Measurements from ENCODE around the gene SCN9A.

SCN9A gene

DNA sequence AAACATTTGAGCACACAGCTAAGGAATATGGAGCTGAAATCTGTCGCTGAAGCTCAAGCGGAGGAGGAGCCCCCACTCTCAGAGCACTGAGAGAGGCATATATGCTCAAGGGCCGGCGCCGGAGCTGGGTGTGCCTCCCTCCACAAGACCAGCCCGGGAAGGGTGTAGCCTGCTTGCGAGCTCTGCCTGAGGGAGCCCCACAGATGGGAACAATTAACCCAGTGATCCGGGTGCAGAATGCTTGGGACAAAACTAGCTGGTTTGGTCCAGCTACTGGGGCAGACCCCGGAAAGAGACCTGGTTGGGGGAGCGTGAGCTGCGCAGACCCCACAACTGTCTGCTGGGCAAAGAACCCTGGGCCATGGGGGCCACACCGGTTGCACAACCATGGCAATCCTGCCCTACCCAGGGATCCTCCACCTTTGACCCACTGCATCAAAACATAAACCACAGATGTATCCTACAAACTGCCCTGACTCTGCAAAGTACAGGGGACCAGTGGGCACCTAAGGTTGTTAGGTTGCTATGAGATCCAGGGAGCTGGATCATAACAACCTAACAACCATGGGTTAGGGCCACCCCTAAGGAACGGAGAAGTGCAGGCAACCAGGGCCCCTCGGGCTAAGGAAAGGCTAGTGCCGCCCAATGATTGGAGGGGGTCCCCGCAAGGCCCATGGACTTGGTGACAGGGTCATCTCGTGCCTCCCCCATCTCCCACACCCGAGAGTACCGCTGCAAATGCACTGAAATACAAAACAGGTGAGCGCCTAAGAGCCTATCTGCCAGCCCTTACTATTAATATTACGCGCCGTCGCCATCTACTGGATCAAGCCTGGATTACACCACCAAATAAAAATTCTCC lies 194.6 kb downstream of the SCN9A start:
- H3K27ac ChIP-seq (ENCODE audit: low read depth, low read length): no peak overlapping the region
- no peaks in the 10 kb centered on the region for H3K9me3 ChIP-seq (ENCODE audit: control insufficient read depth, insufficient read depth, low read length)
- no peak overlapping the region for H3K4me2 ChIP-seq (ENCODE audit: low read length)
- H3K27me3 ChIP-seq (ENCODE audit: control insufficient read depth, low read length): peaks cover 3% of the 10 kb centered on the region; the same call in 1 of the 2 replicates
- no peak overlapping the region for H3K4me3 ChIP-seq (ENCODE audit: low read length)
- H3F3A ChIP-seq (ENCODE audit: control insufficient read depth, insufficient read depth): no peaks in the 10 kb centered on the region
- H3K79me2 ChIP-seq (ENCODE audit: control insufficient read depth, low read length): no peaks in the 10 kb centered on the region
- H4K20me1 ChIP-seq (ENCODE audit: control insufficient read depth, insufficient read depth, low read depth, low read length): no peaks in the 10 kb centered on the region
- H3K9me2 ChIP-seq (replicated peaks; ENCODE audit: control insufficient read depth, low read length): no peaks in the 10 kb centered on the region
- H3K36me3 ChIP-seq (ENCODE audit: control insufficient read depth, low read length): no peaks in the 10 kb centered on the region
- H3K4me1 ChIP-seq (ENCODE audit: control insufficient read depth, low read length): no peaks in the 10 kb centered on the region
- TF ChIP-seq CTCF (IDR thresholded peaks at IDR 0.05; ENCODE audit: low read depth, low read length, poor library complexity, severe bottlenecking) (peak; percentile 71), EZH2phosphoT487 (IDR thresholded peaks at IDR 0.05; ENCODE audit: borderline replicate concordance, low read length) (no peak)

DNA sequence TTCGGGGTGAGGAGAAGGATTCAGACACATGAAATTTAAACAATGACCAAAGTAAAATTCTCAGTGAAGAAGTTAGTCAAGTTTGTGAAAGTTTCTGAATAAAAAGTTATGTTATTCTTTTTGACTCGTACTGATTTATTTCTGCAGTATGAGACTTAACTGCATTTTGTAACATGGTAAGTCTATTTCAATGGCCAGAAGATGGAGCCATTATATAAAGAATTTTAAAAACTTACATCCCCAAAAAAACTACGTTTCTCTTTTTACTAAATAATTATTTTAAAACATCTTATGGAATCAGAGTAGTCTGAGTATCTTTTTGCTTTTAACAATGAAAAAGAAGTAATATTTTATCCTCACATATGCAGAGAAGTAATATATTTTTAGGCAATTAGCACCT lies 196.5 kb downstream of the SCN9A start:
- Histone ChIP-seq H3K9me2 (replicated peaks; ENCODE audit: control insufficient read depth, low read length) (no peaks in the 10 kb centered on the region), H3K9me3 (ENCODE audit: control insufficient read depth, insufficient read depth, low read length) (no peaks in the 10 kb centered on the region), H3F3A (ENCODE audit: control insufficient read depth, insufficient read depth) (no peaks in the 10 kb centered on the region), H3K36me3 (ENCODE audit: control insufficient read depth, low read length) (no peaks in the 10 kb centered on the region), H4K20me1 (ENCODE audit: control insufficient read depth, insufficient read depth, low read depth, low read length) (no peaks in the 10 kb centered on the region), H3K4me1 (ENCODE audit: control insufficient read depth, low read length) (no peaks in the 10 kb centered on the region), H3K4me3 (ENCODE audit: low read length) (no peak overlapping the region), H3K79me2 (ENCODE audit: control insufficient read depth, low read length) (no peaks in the 10 kb centered on the region), H3K27ac (ENCODE audit: low read depth, low read length) (no peak overlapping the region), H3K27me3 (ENCODE audit: control insufficient read depth, low read length) (peaks cover 3% of the 10 kb centered on the region; the same call in 1 of the 2 replicates), H3K4me2 (ENCODE audit: low read length) (no peak overlapping the region)
- TF ChIP-seq EZH2phosphoT487 (IDR thresholded peaks at IDR 0.05; ENCODE audit: borderline replicate concordance, low read length): no peak
- TF ChIP-seq CTCF (IDR thresholded peaks at IDR 0.05; ENCODE audit: low read depth, low read length, poor library complexity, severe bottlenecking): no peak

DNA sequence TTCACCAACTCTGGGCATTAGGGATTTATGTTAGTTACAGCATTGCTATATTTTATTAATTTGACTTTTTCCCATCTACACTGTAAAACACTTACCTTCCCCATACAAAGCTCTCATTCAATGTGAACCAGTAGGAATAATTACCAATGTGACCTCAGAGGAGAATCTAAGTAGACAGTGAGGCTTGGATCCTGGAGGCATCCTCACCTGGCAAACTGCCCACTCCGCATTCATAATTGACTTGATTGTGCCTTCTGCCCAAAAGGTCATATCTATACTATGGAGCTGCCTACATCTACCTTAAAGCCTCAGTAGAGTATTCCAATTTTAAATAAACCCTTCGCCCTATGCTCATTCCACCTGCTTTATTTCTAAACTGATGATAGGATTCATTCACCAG lies 202.5 kb downstream of the SCN9A start:
- H3K9me2 ChIP-seq (replicated peaks; ENCODE audit: control insufficient read depth, low read length): no peaks in the 10 kb centered on the region
- no peaks in the 10 kb centered on the region for H3K36me3 ChIP-seq (ENCODE audit: control insufficient read depth, low read length)
- no peaks in the 10 kb centered on the region for H3K4me1 ChIP-seq (ENCODE audit: control insufficient read depth, low read length)
- H4K20me1 ChIP-seq (ENCODE audit: control insufficient read depth, insufficient read depth, low read depth, low read length): no peaks in the 10 kb centered on the region
- TF ChIP-seq CTCF (IDR thresholded peaks at IDR 0.05; ENCODE audit: low read depth, low read length, poor library complexity, severe bottlenecking): no peak
- no peak for TF ChIP-seq EZH2phosphoT487 (IDR thresholded peaks at IDR 0.05; ENCODE audit: borderline replicate concordance, low read length)
- H3K4me3 ChIP-seq (ENCODE audit: low read length): no peak overlapping the region
- no peaks in the 10 kb centered on the region for H3K79me2 ChIP-seq (ENCODE audit: control insufficient read depth, low read length)
- no peaks in the 10 kb centered on the region for H3K9me3 ChIP-seq (ENCODE audit: control insufficient read depth, insufficient read depth, low read length)
- H3F3A ChIP-seq (ENCODE audit: control insufficient read depth, insufficient read depth): no peaks in the 10 kb centered on the region
- no peak overlapping the region for H3K4me2 ChIP-seq (ENCODE audit: low read length)
- H3K27me3 ChIP-seq (ENCODE audit: control insufficient read depth, low read length): peaks cover 3% of the 10 kb centered on the region; the same call in 1 of the 2 replicates
- no peak overlapping the region for H3K27ac ChIP-seq (ENCODE audit: low read depth, low read length)
